GM12878 (cell line): ENCODE data around the gene ADAMTSL1.

Experiments
- CTCF ChIP-seq, 3 experiments: IDR thresholded peaks in 2 of 3; conservative IDR thresholded peaks in 1 of 3; 2 replicates each; pipeline ENCODE4 v1.5.1; 2011; ENCODE audit warnings: low read depth in 3 of 3, low read length in 3 of 3, mild to moderate bottlenecking in 3 of 3, control low read depth in 2 of 3, moderate library complexity in 2 of 3, inconsistent platforms in 1 of 3, mixed read lengths in 1 of 3; ENCODE audit not compliant: control insufficient read depth in 2 of 3, insufficient read depth in 1 of 3; ENCODE audit errors: extremely low read depth in 1 of 3
- EP300 ChIP-seq, 2 experiments: fragments of 150-350 bp in 1 of 2; IDR thresholded peaks; 2 replicates each; pipeline ENCODE4 v1.6.1; 2011 to 2012; ENCODE audit warnings: low read depth in 2 of 2, low read length in 2 of 2, borderline replicate concordance in 1 of 2, improper control_type of control experiment in 1 of 2, inconsistent platforms in 1 of 2; ENCODE audit not compliant: control insufficient read depth in 1 of 2
- GATAD2B ChIP-seq: fragments of 450-650 bp; conservative IDR thresholded peaks from 2 replicates; pipeline ENCODE4 v1.6.1; 2017; ENCODE audit warnings: low read depth, mild to moderate bottlenecking, moderate library complexity
- POLR2A ChIP-seq: IDR thresholded peaks from 2 replicates; pipeline ENCODE4 v1.6.1; 2011; ENCODE audit warnings: low read depth, mild to moderate bottlenecking, low read length
- ZBTB11 ChIP-seq: fragments of 450-650 bp; formaldehyde crosslinking; IDR thresholded peaks from 2 replicates; pipeline ENCODE4 v1.5.0; 2022; ENCODE audit warnings: mild to moderate bottlenecking, missing genetic modification characterization

GRCh38 chr9:18598969-18599368 lies 125.0 kb downstream of the ADAMTSL1 start:
- TF ChIP-seq GATAD2B (no peak), CTCF (IDR thresholded peaks at IDR 0.05 in 2 of 3, conservative IDR thresholded peaks at IDR 0.05 in 1 of 3; ENCODE audit: control insufficient read depth in 2 of 3, extremely low read depth in 1 of 3, insufficient read depth in 1 of 3, low read depth in 3 of 3, low read length in 3 of 3) (no peak), ZBTB11 (CRISPR knock-in tag) (no peak), POLR2A (no peak), EP300 (IDR thresholded peaks at IDR 0.05; ENCODE audit: borderline replicate concordance in 1 of 2, control insufficient read depth in 1 of 2, low read depth in 2 of 2, low read length in 2 of 2) (no peak)
